ENCODE measurements around the gene STT3B.

Gene STT3B

DNA sequence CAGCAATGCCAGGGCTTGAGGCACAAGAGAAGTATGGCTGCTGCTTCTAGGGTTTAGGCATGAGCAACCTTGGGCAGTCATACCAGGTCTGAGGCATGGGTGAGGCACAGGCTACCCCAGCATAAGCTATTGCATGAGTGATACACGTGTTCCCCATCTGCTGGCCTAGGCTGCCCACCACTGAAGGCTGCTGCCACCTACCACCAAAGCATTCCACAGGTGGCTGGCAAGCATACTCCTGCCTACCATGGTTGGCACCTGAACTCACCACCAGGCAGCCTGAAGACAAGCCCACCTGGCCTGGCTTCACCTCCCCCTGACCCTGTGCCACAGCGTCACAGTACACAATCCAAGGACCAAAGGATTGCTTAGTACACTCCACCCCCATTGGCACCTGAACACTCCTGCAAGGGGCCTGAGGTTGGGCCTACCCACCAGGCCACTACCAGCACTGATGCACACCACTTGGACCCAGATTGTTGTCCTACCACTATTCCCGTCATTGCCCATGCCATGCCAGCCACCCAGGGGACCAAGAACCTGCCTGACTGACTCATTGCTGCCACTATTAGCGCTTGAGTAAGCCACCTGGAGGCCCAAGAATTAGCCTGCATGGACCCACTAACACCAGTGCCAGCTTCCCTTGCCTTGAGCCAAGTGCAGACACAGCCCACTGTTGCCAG, 115.7 kb downstream of the STT3B start:
- TF ChIP-seq, protein P1, sequence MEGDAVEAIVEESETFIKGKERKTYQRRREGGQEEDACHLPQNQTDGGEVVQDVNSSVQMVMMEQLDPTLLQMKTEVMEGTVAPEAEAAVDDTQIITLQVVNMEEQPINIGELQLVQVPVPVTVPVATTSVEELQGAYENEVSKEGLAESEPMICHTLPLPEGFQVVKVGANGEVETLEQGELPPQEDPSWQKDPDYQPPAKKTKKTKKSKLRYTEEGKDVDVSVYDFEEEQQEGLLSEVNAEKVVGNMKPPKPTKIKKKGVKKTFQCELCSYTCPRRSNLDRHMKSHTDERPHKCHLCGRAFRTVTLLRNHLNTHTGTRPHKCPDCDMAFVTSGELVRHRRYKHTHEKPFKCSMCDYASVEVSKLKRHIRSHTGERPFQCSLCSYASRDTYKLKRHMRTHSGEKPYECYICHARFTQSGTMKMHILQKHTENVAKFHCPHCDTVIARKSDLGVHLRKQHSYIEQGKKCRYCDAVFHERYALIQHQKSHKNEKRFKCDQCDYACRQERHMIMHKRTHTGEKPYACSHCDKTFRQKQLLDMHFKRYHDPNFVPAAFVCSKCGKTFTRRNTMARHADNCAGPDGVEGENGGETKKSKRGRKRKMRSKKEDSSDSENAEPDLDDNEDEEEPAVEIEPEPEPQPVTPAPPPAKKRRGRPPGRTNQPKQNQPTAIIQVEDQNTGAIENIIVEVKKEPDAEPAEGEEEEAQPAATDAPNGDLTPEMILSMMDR (IDR thresholded peaks at IDR 0.05; ENCODE audit: low read length), result no peak
- TF ChIP-seq EZH2phosphoT487 (IDR thresholded peaks at IDR 0.05; ENCODE audit: low read length) (no peak), EZH2 (optimal IDR thresholded peaks at IDR 0.05; ENCODE audit: low read depth, low read length) (no peak)
- Histone ChIP-seq H3F3A (ENCODE audit: insufficient read depth, low read length) (no peaks in the 10 kb centered on the region), H3K9me2 (replicated peaks; ENCODE audit: insufficient read depth, low read length) (no peaks in the 10 kb centered on the region), H3K36me3 (replicated peaks; ENCODE audit: insufficient read depth, low read length) (no peaks in the 10 kb centered on the region; the same call in 1 of the 2 replicates), H3K79me2 (ENCODE audit: low read length) (no peaks in the 10 kb centered on the region), H4K20me1 (ENCODE audit: insufficient read depth, low read length) (no peaks in the 10 kb centered on the region), H3K9me3 (replicated peaks; ENCODE audit: insufficient read depth, low read length) (no peaks in the 10 kb centered on the region; the same call in 1 of the 2 replicates), H2AFZ (ENCODE audit: low read length) (no peak overlapping the region), H3K4me2 (ENCODE audit: low read depth, low read length) (no peak overlapping the region), H3K4me3 (ENCODE audit: low read length) (no peak overlapping the region), H3K27ac (ENCODE audit: low read length) (no peak overlapping the region), H3K9ac (ENCODE audit: low read length) (no peak overlapping the region), H3K4me1 (ENCODE audit: low read length) (no peaks in the 10 kb centered on the region), H3K27me3 (replicated peaks; ENCODE audit: insufficient read depth, low read length) (no peaks in the 10 kb centered on the region)
- DNase-seq, result no peak

DNA sequence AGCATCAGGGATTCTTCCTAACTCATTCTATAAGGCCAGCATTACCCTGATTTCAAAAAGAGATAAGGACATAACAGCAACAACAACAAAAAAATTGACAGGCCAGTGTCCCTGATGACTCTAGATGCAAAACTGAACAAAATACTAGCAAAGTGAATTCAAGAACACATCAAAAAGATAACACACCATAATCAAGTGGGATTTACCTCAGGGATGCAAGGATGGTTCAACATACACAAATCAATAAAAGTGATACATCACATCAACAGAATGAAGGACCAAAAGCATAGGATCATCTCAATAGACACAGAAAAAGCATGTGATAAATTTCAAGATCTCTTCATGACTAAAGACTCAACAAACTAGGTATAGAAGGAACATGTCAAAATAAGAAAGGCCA, 119.6 kb downstream of the STT3B start:
- Histone ChIP-seq H3K4me1 (ENCODE audit: low read length) (no peaks in the 10 kb centered on the region), H3K9me3 (replicated peaks; ENCODE audit: insufficient read depth, low read length) (no peaks in the 10 kb centered on the region; the same call in 1 of the 2 replicates), H3K4me3 (ENCODE audit: low read length) (no peak overlapping the region), H3K9me2 (replicated peaks; ENCODE audit: insufficient read depth, low read length) (no peaks in the 10 kb centered on the region), H3K9ac (ENCODE audit: low read length) (no peak overlapping the region), H4K20me1 (ENCODE audit: insufficient read depth, low read length) (no peaks in the 10 kb centered on the region), H3K4me2 (ENCODE audit: low read depth, low read length) (no peak overlapping the region), H3K27me3 (replicated peaks; ENCODE audit: insufficient read depth, low read length) (no peaks in the 10 kb centered on the region), H3K36me3 (replicated peaks; ENCODE audit: insufficient read depth, low read length) (no peaks in the 10 kb centered on the region; the same call in 1 of the 2 replicates), H2AFZ (ENCODE audit: low read length) (no peak overlapping the region), H3K79me2 (ENCODE audit: low read length) (no peaks in the 10 kb centered on the region), H3K27ac (ENCODE audit: low read length) (no peak overlapping the region), H3F3A (ENCODE audit: insufficient read depth, low read length) (no peaks in the 10 kb centered on the region)
- DNase-seq, result no peak
- TF ChIP-seq, protein P1 (IDR thresholded peaks at IDR 0.05; ENCODE audit: low read length), result no peak

DNA sequence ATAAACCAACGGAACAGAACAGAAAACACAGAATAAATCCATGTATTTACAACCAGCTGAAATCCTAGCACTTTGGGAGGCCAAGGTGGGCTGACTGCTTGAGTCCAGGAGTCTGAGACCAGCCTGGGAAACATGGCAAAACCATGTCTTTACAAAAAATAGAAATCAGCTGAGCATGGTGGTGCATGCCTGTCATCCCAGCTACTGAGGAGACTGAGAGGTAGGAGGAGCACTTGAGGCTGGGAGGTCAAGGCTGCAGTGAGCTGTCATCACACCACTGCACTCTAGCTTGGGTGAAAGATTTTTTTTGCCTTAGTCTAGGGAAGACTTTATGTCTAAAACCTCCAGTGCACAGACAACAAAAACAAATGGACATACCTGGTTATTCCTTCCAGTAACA, 120.7 kb downstream of the STT3B start:
- H3F3A ChIP-seq (ENCODE audit: insufficient read depth, low read length), result no peaks in the 10 kb centered on the region

More for the DNA sequence above, 120.7 kb downstream of the STT3B start:
- Histone ChIP-seq H3K36me3 (replicated peaks; ENCODE audit: insufficient read depth, low read length) (no peaks in the 10 kb centered on the region), H3K79me2 (ENCODE audit: low read length) (no peaks in the 10 kb centered on the region), H3K4me1 (ENCODE audit: low read length) (no peaks in the 10 kb centered on the region), H3K9me3 (replicated peaks; ENCODE audit: insufficient read depth, low read length) (no peaks in the 10 kb centered on the region; the same call in 1 of the 2 replicates), H2AFZ (ENCODE audit: low read length) (no peak overlapping the region), H3K4me3 (ENCODE audit: low read length) (no peak overlapping the region), H3K9ac (ENCODE audit: low read length) (no peak overlapping the region), H3K27ac (ENCODE audit: low read length) (no peak overlapping the region), H3K27me3 (replicated peaks; ENCODE audit: insufficient read depth, low read length) (no peaks in the 10 kb centered on the region), H4K20me1 (ENCODE audit: insufficient read depth, low read length) (no peaks in the 10 kb centered on the region), H3K4me2 (ENCODE audit: low read depth, low read length) (no peak overlapping the region), H3K9me2 (replicated peaks; ENCODE audit: insufficient read depth, low read length) (no peaks in the 10 kb centered on the region)
- DNase-seq, result no peak
- TF ChIP-seq EZH2 (optimal IDR thresholded peaks at IDR 0.05; ENCODE audit: low read depth, low read length), result no peak
- TF ChIP-seq, protein P1 (IDR thresholded peaks at IDR 0.05; ENCODE audit: low read length), result no peak
- TF ChIP-seq EZH2phosphoT487 (IDR thresholded peaks at IDR 0.05; ENCODE audit: low read length), result no peak
